Stimulated activated CD4-positive, alpha-beta T cell treated with anti-CD3 and anti-CD28 coated beads, Interleukin-2, amount 100 ng/mL, for 4 hours (primary cell): ENCODE data around the gene ZNF879.

Experiments used
- DNase-seq: peaks from one replicate; pipeline ENCODE4 v3.0.0-alpha.2; 2020; ENCODE audit warnings: low read depth

Gene ZNF879

DNA sequence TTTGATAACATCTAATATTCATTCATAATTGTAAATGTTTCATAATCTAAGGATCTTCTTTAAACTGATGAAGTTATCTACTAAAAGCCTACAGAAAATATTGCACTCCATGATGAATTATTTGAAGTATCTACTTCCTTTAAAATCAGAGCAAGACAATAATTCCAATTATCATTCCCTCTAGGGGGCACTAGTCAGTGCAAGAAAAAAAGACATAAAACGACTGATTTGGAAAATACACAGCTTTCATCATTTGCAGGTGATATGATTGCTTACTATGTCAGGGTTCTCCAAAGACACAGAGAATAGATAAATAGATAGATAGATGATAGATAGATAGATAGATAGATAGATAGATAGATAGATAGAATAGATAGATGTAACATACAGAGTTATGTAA, 14.9 kb upstream of the ZNF879 start:
- no peak for DNase-seq

DNA sequence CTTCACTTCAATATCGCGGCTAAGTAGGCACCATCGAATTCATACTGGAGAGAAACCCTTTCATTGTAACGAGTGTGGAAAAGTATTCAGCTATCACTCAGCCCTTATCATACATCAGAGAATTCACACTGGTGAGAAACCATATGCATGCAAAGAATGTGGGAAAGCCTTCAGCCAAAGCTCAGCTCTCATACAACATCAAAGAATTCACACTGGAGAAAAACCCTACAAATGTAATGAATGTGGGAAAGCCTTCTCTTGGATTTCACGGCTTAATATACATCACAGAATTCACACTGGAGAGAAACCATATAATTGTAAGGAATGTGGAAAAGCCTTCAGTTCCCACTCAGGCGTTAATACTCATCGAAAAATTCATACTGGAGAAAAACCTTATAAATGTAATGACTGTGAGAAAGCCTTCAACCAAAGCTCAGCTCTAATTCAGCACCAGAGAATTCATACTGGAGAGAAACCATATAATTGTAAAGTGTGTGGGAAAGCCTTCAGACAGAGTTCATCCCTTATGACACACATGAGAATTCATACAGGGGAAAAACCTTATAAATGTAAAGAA, 9.5 kb downstream of the ZNF879 start:
- no peak for DNase-seq

DNA sequence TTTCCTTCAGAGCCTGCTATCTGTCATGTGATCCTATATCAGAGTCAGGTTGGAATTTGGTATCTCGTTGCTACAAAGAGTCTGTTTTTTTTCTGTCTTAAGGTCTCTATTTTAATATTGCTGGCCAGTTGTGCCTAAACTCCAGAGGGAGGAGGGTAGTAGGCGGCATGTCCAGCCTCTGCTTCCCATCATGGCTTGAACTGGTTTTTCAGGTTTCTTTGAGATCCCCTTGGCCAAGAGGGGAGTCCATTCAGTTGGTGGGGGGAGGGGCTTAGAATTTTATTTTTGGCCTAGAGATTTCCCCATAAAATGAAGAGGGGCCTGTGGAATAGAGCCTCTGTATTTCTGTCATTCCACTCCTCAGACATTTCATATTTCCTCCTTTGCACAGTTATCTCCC, 21.2 kb downstream of the ZNF879 start:
- DNase-seq = no peak

DNA sequence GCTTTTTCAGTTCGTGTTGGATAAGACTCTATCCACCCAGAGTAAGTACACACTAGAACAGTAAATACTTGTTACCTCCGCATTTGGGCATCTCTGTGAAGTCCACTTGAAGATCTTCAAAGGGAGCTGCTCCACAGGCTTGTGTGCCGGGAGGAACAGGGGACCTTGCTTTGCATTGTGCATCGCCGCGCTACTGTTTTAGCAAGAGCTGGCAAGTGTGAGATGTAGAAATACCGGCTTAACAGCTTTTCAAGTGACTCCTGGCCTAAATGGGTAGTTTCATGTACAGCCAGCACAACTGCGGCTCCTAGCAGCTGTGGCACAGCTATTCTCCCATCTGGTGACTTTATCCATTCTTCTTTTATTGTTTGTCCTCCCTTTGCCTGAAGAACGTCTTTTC, 28.2 kb downstream of the ZNF879 start:
- no peak for DNase-seq

DNA sequence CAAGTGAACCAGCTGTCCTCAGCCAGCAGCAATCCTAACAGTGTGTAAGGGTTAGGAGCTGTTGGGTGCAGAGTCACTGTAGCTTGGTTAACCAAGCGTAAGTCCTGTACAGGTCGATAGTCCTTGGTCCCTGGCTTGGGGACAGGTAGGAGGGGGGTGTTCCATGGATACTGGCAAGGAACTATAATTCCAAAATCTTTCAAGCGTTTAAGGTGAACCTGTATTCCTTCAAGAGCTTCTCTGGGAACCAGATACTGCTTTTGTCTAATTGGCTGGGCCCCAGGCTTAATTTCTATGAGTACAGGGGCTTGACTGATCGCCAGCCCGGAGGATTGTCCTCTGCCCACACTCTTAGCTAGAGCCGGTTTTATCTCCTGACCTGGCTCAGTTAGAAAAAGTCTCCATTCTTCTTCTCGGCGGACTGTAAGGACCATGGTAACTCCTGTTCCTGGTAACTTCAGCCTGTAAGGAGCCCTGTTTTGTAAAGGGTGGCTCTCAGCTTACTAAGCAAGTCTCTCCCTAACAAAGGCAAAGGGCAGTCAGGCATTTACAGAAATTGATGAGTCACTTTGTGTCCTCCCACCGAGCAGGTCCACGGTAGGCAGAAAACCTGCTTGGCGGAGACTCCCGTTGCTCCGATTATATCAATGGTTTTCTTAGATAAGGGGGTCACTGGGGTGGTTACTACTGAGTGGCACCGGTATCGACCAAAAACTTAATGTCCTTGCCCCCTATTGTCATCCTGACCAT, 30.6 kb downstream of the ZNF879 start:
- no peak for DNase-seq

DNA sequence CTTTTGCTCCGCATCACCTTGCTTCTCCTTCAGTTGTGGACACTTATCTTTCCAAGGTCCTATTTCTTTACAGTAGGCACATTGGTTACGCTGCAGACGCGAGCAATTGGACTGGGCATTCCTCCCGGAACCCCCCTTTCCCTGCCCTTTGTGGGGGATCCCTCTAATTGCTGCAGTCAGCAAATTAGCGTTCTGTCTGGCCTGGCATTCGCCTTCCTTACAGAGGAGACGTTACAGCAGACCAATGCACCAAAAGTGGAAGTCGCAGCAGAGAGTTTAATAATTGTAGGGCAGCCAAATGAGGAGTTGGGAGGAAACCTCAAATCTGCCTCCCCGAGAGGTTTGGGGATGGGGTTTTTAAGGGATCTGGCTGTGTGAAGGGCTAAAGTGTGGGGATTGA, 31.3 kb downstream of the ZNF879 start:
- no peak for DNase-seq

DNA sequence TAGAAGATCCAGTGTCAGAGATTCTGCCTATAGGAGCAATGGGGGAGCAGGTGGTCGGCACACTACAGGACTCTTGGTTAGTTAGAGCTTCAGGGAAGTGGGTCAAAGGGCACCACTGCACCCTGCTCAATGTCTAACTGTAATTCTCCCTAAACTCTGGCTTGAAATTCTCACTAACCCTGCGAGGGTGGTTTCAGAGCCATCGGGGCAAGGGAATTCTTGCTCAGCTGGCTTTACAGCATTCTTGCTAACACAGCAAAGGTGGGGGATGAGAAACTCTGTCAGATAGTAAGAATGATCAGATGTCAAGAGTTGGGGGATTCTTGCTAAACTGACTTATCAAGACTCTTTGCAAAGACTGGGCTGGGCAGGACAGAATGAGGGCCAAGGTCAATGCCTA, 31.8 kb downstream of the ZNF879 start:
- no peak for DNase-seq

DNA sequence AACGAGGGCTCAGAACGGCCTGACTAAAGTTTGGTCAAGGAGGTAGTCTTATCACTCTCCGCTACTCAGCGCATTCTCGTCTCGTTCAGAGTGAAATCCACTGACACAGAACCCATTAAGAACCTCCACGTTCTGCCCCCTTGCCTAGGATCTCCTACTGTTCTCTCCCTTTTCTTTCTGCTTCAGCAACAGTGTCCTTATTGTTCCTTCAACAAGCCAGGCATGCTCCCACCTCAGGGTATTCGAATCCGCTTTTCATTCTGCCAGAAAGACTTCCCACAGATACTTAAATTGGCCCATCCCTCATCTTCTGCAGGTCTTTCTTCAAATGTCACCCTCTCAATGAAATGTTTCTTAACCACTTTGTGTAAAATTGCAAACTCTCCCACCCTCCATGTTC, 32.2 kb downstream of the ZNF879 start:
- DNase-seq = no peak

DNA sequence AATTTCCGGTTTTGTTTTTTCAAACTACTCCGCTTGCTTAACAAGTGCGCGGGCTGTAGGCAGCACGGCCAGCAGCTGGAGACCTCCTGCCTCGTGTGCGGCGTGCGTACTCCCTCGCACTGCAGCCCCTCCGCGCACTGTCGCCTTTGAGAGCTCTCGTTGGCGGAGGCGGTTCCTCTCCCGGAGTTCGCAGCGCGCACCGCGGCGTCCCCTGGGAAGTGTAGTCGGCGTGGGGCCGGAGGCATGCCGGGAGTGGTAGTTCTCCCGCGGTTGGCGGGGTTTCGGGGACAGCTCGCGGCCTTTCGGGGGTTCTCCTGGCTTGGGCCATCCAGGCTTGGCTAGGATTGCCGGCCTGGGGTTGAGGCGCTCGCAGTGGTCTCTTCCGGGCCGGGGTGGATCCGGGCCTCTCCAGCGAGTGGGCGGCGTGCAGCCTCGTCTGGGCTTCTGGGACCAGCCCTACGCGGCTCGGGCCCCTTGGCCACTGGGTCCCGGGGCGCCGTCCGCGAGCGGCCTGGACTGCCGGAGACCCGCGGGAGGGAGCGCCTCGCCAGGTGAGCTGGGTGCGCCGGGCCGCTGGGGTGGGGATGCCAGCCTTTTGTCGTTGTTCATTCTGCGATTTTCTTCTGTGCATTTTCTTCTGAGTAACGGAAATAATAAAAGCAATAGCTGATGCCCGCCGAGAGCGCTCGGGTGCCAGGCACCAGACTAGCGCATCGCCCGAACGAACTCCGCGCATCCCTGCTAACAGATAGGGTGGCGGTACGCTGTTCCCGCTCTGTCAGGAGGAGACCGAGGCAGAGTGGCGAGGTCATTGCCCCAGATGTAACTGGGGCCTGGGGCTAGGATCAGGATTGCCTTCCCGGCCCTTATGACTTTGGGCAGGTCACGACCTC, 36.8 kb downstream of the ZNF879 start, which contains the start of gene ZNF354C:
Gene ZNF354C (plus strand): TSS at position 258 of the 893 bp plus-strand sequence. CDS start 1,696 bp downstream, outside the sequence.
- DNase-seq = peak; percentile 83

DNA sequence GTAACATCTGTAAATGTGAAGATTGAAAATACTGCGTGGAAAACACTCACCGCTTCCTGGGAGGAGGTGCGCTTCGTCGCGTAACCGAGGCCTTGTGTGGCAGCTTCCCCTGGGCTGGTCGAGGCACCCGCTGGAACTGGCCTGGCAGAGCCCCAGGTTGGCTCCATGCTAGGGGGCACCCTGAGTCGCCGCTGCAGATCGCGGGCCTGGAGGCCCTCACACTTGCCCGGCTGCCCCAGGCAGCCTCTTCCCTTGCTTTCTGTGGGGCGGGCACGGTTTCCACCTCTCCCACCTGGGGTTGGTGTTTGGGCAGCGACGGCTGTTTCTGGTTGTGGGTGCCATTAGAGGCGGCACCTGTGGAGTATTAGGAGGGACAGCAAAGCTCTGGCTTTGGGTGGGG, 37.4 kb downstream of the ZNF879 start:
- no peak for DNase-seq

DNA sequence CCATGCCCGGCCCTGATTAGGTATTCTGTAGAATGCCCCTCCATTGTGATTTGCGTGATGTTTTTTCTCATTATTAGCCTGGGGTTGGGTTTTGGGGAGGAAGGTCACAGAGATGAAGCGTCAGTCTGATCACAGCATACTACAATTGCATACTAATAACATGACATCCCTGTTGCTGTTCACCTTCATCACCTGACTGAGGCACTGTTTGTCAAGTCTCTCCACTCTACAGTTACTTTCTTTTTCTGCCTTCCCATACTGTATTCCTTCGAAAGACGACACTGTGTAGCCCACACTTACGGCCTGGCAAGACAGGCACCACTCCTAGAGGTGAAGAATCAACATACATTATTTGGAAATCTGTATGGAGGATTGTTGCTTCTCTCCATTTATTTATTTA, 42.1 kb downstream of the ZNF879 start:
- no peak for DNase-seq

DNA sequence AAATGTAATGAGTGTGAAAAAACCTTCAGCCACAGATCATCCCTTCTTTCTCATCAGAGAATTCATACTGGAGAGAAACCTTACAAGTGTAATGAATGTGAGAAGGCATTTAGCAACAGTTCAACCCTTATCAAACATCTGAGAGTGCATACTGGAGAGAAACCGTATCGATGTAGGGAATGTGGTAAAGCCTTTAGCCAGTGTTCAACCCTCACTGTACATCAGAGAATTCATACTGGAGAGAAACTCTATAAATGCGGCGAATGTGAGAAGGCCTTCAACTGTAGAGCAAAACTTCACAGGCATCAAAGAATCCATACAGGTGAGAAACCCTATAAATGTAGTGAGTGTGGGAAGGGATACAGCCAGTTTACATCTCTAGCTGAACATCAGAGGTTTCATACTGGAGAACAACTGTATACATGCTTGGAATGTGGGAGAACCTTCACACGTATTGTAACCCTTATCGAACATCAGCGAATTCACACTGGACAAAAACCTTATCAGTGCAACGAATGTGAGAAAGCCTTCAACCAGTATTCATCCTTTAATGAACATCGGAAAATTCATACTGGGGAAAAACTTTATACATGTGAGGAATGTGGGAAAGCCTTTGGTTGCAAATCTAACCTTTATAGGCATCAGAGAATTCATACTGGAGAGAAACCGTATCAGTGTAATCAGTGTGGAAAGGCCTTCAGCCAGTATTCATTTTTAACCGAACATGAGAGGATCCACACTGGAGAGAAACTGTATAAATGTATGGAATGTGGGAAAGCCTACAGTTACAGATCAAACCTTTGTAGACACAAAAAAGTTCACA, 55.8 kb downstream of the ZNF879 start:
- DNase-seq = no peak

DNA sequence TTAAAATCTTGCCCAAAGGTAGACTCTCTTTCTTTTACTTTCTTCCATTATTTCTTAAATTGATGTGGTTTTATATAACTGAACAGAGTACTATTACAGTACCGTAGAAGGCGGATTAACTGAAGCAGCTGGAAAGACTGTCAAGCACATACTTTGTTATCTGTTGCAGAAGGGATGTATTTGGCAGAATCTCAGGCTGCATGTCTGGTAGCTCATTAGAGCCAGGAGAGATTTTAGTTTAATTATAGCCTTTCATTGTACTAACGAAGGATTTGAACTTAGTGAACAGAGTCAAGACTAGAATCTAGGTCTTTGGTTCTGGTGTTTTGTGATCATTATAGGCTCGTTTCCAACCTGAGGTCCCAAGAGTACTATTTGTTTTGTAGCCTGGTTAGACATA, 57.1 kb downstream of the ZNF879 start:
- no peak for DNase-seq
